GM18519 (cell line): ENCODE measurements around the gene CYSRT1.
"Not testable (repeated sequence)": the region's sequence is repeated elsewhere in the genome, so short reads cannot be mapped to it uniquely, and the experiment has no call there.

Source experiments
- ATAC-seq: cut with Tn5 transposase; IDR thresholded peaks from one replicate; pipeline ENCODE4 v1.9.1; 2021; ENCODE audit warnings: mild to moderate bottlenecking, moderate library complexity; ENCODE audit not compliant: unreplicated experiment, low FRiP score

CYSRT1 gene

GRCh38 chr9:137247135-137247915 is 22.4 kb downstream of the CYSRT1 start:
- ATAC-seq, result no peak

- ATAC-seq, result no peak
Measured at GRCh38 chr9:137247916-137248175, 22.9 kb downstream of the CYSRT1 start.

GRCh38 chr9:137250329-137251193 is 25.6 kb downstream of the CYSRT1 start:
- no peak for ATAC-seq

- ATAC-seq, result no peak
Measured at GRCh38 chr9:137251194-137251461, 26.2 kb downstream of the CYSRT1 start, which contains the start of gene STPG3. Gene STPG3 (plus strand): TSS chr9:137251286. CDS start chr9:137251287, 1 bp downstream.

DNA sequence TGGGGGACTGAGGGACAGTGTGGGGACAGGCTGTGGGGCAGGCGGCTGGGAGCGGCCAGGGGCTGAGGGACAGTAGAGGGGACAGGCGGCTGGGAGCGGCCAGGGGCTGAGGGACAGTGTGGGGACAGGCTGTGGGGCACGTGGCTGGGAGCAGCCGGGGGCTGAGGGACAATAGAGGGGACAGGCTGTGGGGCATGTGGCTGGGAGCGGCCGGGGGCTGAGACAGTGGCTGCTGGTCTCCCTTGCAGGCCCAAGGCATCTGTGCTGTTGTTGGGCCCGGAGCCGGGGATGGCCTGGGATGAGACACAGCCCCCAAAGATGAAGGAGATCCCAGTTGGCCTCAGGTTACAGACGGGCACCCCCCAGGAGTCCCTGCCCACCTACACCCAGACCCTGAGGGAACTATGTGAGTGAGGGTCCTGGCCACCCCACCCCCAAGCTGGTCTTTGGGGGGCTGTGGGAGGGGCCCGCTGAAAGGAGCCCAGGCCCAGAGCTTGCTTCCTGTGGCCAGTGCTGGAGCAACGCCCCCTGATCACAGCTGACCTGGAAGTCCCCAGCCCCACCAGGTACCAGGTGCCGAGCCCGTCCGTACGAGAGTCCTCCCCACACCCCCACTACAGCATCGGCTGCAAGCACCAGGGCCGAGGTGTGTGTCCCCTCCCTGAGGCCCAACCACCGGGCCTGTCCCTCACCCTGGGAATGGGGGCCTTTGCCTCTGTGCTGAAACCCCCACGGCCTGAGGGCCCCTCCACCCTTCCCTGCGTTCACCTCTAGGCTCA is 26.7 kb downstream of the CYSRT1 start:
- ATAC-seq, result no peak

- ATAC-seq, result no peak
Measured at GRCh38 chr9:137252555-137253506, 27.9 kb downstream of the CYSRT1 start.

GRCh38 chr9:137253717-137254623 is 29.0 kb downstream of the CYSRT1 start:
- ATAC-seq, result no peak

DNA sequence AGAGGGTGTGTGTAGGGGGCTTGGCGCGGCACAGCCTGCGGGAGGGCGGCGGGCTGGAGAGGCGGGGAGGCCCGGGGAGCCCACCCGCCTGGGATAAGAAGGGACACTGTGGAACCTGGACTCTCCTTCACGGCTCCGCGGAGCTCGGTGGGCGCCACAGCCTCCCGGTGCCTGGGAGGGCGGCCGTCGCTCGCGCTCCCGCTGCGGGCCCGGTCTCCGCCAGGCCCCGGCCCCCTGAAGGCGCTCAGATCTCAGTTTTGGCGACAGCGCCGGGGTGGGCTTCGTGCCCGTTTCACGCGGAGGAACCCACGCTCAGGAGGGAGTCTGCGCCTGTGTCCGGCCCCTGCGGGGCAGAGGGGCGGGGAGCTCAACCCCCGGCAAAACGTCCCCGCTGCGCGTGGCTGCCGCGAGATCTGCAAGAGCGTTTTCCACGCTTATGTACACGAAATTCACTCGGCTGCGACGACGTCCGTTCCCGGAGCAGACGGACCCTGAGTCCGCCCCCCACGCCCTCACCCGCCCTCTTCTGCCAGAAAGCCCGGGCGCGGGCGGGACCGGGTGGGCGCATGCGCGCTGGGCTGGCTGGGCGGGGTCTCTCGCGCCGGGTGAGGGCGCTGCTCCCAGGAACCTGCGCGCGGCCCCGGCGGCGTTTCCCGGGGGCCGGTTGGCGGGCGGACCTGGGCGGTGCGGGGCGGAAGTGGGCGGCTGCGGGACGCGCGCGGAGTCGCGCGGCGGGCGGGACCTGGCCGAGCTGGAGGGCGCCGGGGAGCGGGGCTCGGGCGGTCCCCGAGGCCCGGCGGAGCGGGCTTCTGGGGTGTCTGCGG is 29.9 kb downstream of the CYSRT1 start, which contains the start of gene NELFB:
Gene NELFB, plus strand, starts transcription at position 704 of the 824 bp plus-strand sequence.
- ATAC-seq, result peak; percentile 45

DNA sequence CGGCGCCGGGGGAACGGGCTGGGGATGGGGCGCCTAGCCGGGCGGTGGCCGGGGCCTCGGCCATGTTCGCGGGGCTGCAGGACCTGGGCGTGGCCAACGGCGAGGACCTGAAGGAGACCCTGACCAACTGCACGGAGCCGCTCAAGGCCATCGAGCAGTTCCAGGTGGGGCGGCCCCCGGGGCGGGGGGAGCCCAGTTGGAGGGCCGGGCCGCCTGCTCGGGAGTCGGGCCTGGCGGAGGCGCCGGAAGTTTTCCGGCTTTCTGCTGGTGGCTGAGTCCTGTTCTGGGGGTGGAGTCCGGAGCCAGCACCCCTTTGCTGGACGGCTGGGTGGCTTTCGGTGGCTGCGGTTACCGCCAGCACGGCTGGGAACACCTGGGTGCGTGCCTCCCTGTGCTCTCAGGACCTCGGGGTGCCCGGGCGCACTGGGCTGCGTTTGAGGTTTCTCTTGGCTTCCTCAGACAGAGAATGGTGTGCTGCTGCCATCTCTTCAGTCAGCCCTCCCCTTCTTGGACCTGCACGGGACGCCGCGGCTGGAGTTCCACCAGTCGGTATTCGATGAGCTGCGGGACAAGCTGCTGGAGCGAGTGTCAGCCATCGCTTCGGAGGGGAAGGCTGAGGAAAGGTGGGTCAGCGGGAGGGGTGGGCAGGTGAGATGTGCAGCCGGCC is 30.6 kb downstream of the CYSRT1 start:
- peak; percentile 9 for ATAC-seq

DNA sequence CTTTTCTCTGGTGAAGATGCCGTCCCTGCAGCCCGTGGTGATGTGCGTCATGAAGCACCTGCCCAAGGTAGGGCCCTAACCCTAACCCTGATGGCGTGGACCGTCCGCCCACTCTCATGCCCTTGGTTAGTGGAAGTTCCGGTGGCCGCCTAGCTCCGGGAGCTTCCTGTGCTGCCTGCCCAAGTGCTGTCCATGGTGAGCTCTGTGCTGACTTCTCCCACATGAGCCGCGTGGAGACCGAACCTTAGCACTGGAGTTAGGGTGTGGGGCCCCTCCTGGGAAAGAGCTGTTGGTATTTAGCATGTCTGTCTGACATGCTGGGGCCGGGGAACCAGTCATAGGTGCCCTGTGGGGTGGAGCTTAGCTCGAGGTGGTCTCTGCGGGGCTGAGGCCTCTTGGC is 31.4 kb downstream of the CYSRT1 start:
- no peak for ATAC-seq

DNA sequence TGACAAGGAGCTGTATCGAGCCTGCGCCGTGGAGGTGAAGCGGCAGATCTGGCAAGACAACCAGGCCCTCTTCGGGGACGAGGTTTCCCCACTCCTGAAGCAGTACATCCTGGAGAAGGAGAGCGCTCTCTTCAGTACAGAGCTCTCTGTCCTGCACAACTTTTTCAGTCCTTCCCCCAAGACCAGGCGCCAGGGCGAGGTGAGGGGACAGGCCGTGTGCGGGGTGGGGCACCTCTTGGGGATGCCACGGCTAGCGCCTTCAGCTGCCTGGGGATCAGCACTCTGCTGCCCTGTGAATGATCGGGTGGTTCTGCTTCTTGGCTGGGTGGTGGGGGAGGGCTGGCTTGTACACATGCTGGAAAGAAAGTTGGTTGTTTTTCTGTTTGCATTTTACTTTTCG is 31.9 kb downstream of the CYSRT1 start:
- no peak for ATAC-seq

DNA sequence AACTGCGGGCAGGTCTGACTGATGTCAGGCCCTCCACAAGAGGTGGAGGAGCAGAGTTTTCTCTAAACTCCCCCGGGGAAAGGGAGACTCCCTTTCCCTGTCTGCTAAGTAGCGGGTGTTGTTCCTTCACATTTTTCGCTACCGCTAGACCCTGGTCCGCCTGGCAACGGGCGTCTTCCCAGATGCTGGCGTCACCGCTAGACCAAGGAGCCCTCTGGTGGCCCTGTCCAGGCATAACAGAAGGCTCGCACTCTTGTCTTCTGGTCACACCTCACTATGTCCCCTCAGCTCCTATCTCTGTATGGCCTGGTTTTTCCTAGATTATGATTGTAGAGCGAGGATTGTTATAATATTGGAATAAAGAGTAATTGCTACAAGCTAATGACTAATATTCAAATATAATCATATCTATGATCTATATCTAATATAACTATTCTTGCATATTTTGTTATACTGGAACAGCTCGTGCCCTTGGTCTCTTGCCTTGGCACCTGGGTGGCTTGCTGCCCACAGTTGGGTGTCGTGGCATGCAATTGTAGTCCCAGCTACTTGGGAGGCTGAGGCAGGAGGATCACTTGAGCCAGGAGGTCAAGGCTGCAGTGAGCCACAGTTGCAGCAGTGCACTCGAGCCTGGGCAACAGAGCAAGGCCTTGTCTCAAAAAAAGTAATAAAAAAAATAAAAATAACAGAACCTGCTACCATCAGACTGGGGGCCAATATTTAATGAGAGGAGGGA is 37.4 kb downstream of the CYSRT1 start:
- ATAC-seq, result not testable (repeated sequence)

GRCh38 chr9:137262909-137263285 is 37.9 kb downstream of the CYSRT1 start:
- ATAC-seq, result no peak

DNA sequence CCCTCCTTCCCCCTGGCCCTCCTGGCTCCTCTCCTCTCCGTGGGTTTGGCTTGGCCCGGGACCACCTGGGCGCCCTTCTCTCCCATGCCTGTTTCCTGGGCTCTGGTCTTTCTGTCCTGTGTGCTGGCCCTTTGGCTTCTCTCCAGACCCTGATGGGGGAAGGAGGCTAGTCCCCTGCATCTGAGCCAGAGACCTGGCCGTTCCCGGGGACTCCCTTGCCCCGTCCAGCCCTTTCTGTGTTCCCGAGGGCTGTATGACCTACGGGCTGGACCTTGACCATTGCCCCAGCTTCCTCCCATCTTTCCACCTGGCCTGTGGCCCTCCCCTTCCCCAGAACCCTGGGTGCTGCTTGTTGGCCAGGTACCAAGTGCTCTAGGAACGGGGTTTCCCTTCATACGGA is 38.5 kb downstream of the CYSRT1 start:
- ATAC-seq, result no peak

DNA sequence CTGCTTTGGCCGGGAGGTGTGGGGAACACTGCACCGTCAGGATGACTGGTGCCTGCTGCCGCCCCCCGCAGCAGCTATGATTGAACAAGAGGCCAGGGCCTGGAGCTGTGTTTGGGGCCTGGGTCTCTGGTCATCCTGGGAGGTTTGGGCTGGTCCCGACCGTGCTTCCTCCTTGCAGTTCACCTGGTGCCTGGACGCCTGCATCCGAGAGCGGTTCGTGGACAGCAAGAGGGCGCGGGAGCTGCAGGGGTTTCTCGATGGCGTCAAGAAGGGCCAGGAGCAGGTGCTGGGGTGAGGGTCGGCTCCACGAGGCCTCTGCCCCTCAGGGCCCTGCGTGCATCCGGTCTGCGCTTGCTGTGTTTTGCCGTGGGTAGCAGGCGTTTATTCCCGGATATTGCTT is 39.1 kb downstream of the CYSRT1 start:
- ATAC-seq, result no peak

DNA sequence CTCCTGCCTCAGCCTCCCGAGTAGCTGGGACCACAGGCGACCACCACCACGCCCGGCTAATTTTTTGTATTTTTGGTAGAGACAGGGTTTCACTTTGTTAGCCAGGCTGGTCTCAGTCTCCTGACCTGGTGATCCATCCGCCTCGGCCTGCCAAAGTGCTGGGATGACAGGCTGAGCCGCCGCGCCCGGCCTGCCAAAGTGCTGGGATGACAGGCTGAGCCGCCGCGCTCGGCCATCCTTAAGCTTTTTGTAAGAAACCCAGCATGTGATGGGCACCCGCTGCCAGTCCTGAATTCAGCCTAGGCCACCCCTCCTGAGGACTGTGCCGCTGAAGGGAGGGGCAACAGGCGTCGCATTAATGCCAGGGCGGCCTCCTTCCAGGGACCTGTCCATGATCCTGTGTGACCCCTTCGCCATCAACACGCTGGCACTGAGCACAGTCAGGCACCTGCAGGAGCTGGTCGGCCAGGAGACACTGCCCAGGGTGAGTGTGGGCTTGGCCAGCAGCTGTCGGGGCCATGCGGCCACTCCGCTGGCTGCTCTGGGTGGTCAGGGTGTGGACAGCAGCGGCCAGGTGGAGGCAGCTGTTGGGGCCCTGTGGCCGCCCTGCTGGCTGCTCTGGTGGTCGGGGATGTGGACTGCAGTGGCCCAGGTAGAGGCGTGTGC is 40.7 kb downstream of the CYSRT1 start:
- no peak for ATAC-seq

GRCh38 chr9:137266162-137266527 is 41.2 kb downstream of the CYSRT1 start:
- no peak for ATAC-seq
